CD8-positive, alpha-beta memory T cell (primary cell): ENCODE data around the gene HADHB. TPM values are rescaled to one million over a fixed set of nuclear protein-coding genes. Genes with fewer than 3 reads are reported as not detected.
A peak's percentile ranks its signal among the peaks of the same experiment; 100 is the strongest.
"Not testable (repeated sequence)": the region's sequence is repeated elsewhere in the genome, so short reads cannot be mapped to it uniquely, and the experiment has no call there.

ENCODE experiments used
- CTCF ChIA-PET: fragments of 350-600 bp; sonication (Branson Sonifier 250); formaldehyde crosslinking; loops from one replicate; lab custom pipeline; 2021; ENCODE audit warnings: antibody characterized with exemption; lab: Charles Lee
- POLR2A ChIA-PET: fragments of 350-600 bp; sonication (Branson Sonifier 250); formaldehyde crosslinking; loops from one replicate; lab custom pipeline; 2021; ENCODE audit warnings: antibody characterized with exemption; lab: Charles Lee
- DNase-seq, 5 donors: peaks; one replicate each; pipeline versions ENCODE4 v3.0.0 to v3.0.0-alpha.2; 2020 to 2022; ENCODE audit warnings: mixed read lengths in 1 of 5
- H3K27ac ChIP-seq: one replicate; pipeline ENCODE4 v1.7.0; 2013; ENCODE audit warnings: low read depth, mild to moderate bottlenecking, low read length, moderate library complexity
- H3K27me3 ChIP-seq: 2 replicates; pipeline ENCODE4 v1.7.0; 2013; ENCODE audit warnings: low read length, mild to moderate bottlenecking; ENCODE audit not compliant: insufficient read depth, poor library complexity, severe bottlenecking
- H3K36me3 ChIP-seq: 2 replicates; pipeline ENCODE4 v1.7.0; 2013; ENCODE audit warnings: mild to moderate bottlenecking, low read length, moderate library complexity; ENCODE audit not compliant: insufficient read depth
- H3K4me1 ChIP-seq: 2 replicates; pipeline ENCODE4 v1.7.0; 2013; ENCODE audit warnings: mild to moderate bottlenecking, low read length, moderate library complexity; ENCODE audit not compliant: insufficient read depth
- H3K4me3 ChIP-seq: 2 replicates; pipeline ENCODE4 v1.7.0; 2013; ENCODE audit warnings: mild to moderate bottlenecking, low read length
- H3K9me3 ChIP-seq: 2 replicates; pipeline ENCODE4 v1.7.0; 2013; ENCODE audit warnings: mild to moderate bottlenecking, low read length
- H3K27ac Mint-ChIP-seq, 8 donors: one replicate each; pipeline ENCODE4 v1.8.0; 2020 to 2021; ENCODE audit warnings: mixed read lengths in 8 of 8, mild to moderate bottlenecking in 6 of 8, inconsistent platforms in 3 of 8, moderate library complexity in 3 of 8
- H3K27me3 Mint-ChIP-seq, 2 donors: one replicate each; pipeline ENCODE4 v1.8.0; 2020 to 2021; ENCODE audit warnings: mixed read lengths in 2 of 2, mild to moderate bottlenecking in 1 of 2, moderate library complexity in 1 of 2
- H3K36me3 Mint-ChIP-seq, 3 donors: one replicate each; pipeline ENCODE4 v1.8.0; 2020 to 2021; ENCODE audit warnings: mixed read lengths in 3 of 3, inconsistent platforms in 1 of 3, mild to moderate bottlenecking in 1 of 3
- H3K4me1 Mint-ChIP-seq, 3 donors: one replicate each; pipeline ENCODE4 v1.8.0; 2020 to 2021; ENCODE audit warnings: mixed read lengths in 3 of 3, inconsistent platforms in 1 of 3, mild to moderate bottlenecking in 1 of 3
- H3K4me3 Mint-ChIP-seq, 7 donors: one replicate each; pipeline ENCODE4 v1.8.0; 2020 to 2021; ENCODE audit warnings: mixed read lengths in 7 of 7, mild to moderate bottlenecking in 6 of 7, moderate library complexity in 4 of 7, inconsistent platforms in 2 of 7
- H3K9me3 Mint-ChIP-seq, 5 donors: one replicate each; pipeline ENCODE4 v1.8.0; 2020 to 2022; ENCODE audit warnings: mixed read lengths in 5 of 5, mild to moderate bottlenecking in 3 of 5, moderate library complexity in 2 of 5, inconsistent platforms in 1 of 5
- polyA plus RNA-seq: library from polyadenylated mRNA; unstranded; fragments of 300-500 nt; fragmentation: Illumina TruSeq; gene quantifications from one replicate; pipeline ENCODE4 v1.2.3, GENCODE V29; 2021
- total RNA-seq, 2 experiments: library from RNA; stranded (reverse); gene quantifications; one replicate each; pipeline ENCODE4 v1.2.3, GENCODE V29; 2021

HADHB gene
- total and polyA plus RNA-seq, 3 experiments from 2014 or later: 75.1 to 83.2 (median 80.2) TPM

- Histone ChIP-seq H3K27me3 (no peaks in the 10 kb centered on the region), H3K4me3 (peak overlapping the region; percentile 49), H3K9me3 (no peaks in the 10 kb centered on the region), H3K36me3 (no peaks in the 10 kb centered on the region), H3K27ac (no peak overlapping the region), H3K4me1 (peaks cover 14% of the 10 kb centered on the region)
- H3K27me3 Mint-ChIP-seq: no peaks in the 10 kb centered on the region
- DNase-seq: no peak
- H3K9me3 Mint-ChIP-seq: no peaks in the 10 kb centered on the region
- H3K27ac Mint-ChIP-seq: no peak overlapping the region
- ChIA-PET CTCF (interaction anchor here (0.6 to 1.0 kb wide), 2 partner anchors 27 to 1133 kb away, joined by 3 read pairs; no protein-coding TSS in a partner anchor), POLR2A (interaction anchor here (0.6 to 1.1 kb wide), 3 partner anchors 47 to 1027 kb away, joined by 3 to 4 read pairs (median 3); partner anchors contain the start of gene ADGRF3)
- no peaks in the 10 kb centered on the region for H3K4me1 Mint-ChIP-seq
- no peak overlapping the region for H3K4me3 Mint-ChIP-seq
- H3K36me3 Mint-ChIP-seq: peaks cover 0 to 3% (median 0%) of the 10 kb centered on the region in 3 donors
Observed at GRCh38 chr2:26300234-26300925, 55.6 kb downstream of the HADHB start.

- ChIA-PET POLR2A (no interaction called here), CTCF (no interaction called here)
Observed at GRCh38 chr2:26302846-26303245, 58.1 kb downstream of the HADHB start.

DNA sequence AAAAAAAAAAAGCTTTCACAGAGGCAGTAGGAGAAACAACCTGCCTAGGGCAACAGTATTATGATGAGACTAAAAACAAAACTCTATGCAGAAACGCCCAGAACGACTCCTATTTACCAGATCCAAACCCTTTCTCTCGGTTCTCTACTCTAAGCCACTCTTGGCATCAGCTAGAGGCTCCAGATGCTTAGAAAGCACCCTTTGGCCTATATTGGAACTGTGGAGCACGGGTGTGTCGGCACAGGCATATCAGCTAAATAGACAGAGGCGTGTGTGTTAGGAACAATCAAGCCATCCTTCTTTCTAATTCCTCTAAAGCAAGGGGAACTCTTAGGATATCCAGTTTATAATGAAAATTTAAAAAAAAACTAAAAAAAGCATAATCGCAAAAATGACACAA is 60.4 kb downstream of the HADHB start:
- DNase-seq, H3K36me3 Mint-ChIP-seq, H3K27ac ChIP-seq, H3K4me3 ChIP-seq, H3K36me3 ChIP-seq, H3K27me3 Mint-ChIP-seq, H3K9me3 ChIP-seq, CTCF ChIA-PET, POLR2A ChIA-PET, H3K4me3 Mint-ChIP-seq, H3K27me3 ChIP-seq, H3K9me3 Mint-ChIP-seq, H3K4me1 Mint-ChIP-seq, H3K4me1 ChIP-seq, H3K27ac Mint-ChIP-seq: not testable (repeated sequence)

More at GRCh38 chr2:26302846-26303245, 58.1 kb downstream of the HADHB start:
- Mint-ChIP-seq H3K27ac (peak overlapping the region in 1 of 8 donors; percentile 60), H3K4me3 (no peak overlapping the region), H3K9me3 (no peaks in the 10 kb centered on the region), H3K36me3 (peaks cover 0 to 3% (median 0%) of the 10 kb centered on the region in 3 donors), H3K27me3 (no peaks in the 10 kb centered on the region), H3K4me1 (no peaks in the 10 kb centered on the region)
- Histone ChIP-seq H3K4me3 (no peak overlapping the region), H3K36me3 (no peaks in the 10 kb centered on the region), H3K4me1 (peaks cover 14% of the 10 kb centered on the region), H3K27me3 (no peaks in the 10 kb centered on the region), H3K27ac (no peak overlapping the region), H3K9me3 (no peaks in the 10 kb centered on the region)
- DNase-seq: no peak

DNA sequence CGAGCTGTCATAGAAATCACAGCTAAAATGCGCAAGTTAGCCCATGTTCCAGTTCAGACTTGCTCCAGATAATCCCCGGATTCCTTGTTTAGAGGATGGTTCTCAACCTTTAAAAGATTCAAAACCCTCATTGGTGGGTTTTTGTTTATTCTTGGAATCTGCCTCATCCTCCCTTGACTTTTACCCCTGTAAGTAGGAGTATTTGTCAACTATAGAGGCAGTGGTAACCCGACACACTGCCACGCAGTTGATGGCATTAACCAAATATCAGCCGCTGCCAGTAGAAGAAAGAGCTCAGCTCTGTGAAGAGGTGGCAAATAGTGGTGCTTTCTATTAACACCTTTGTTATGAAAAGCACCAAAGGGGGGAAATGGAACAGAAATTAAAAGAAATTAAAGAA is 60.8 kb downstream of the HADHB start:
- no peak overlapping the region for H3K4me3 ChIP-seq
- ChIA-PET CTCF (no interaction called here), POLR2A (no interaction called here)
- peaks cover 5% of the 10 kb centered on the region for H3K4me1 ChIP-seq
- H3K27me3 ChIP-seq: no peaks in the 10 kb centered on the region
- no peaks in the 10 kb centered on the region for H3K9me3 Mint-ChIP-seq
- DNase-seq: no peak
- H3K27ac Mint-ChIP-seq: no peak overlapping the region
- H3K36me3 ChIP-seq: no peaks in the 10 kb centered on the region
- no peaks in the 10 kb centered on the region for H3K4me1 Mint-ChIP-seq
- no peak overlapping the region for H3K4me3 Mint-ChIP-seq
- H3K36me3 Mint-ChIP-seq: peaks cover 0 to 3% (median 0%) of the 10 kb centered on the region in 3 donors
- H3K27ac ChIP-seq: no peak overlapping the region
- H3K9me3 ChIP-seq: no peaks in the 10 kb centered on the region
- H3K27me3 Mint-ChIP-seq: no peaks in the 10 kb centered on the region

- DNase-seq: no peak
- Histone ChIP-seq H3K27ac (no peak overlapping the region), H3K36me3 (no peaks in the 10 kb centered on the region), H3K4me3 (no peak overlapping the region), H3K4me1 (no peaks in the 10 kb centered on the region), H3K27me3 (no peaks in the 10 kb centered on the region), H3K9me3 (no peaks in the 10 kb centered on the region)
- Mint-ChIP-seq H3K27ac (no peak overlapping the region), H3K4me3 (no peak overlapping the region), H3K4me1 (no peaks in the 10 kb centered on the region), H3K27me3 (no peaks in the 10 kb centered on the region), H3K36me3 (no peaks in the 10 kb centered on the region), H3K9me3 (no peaks in the 10 kb centered on the region)
- POLR2A ChIA-PET: interaction anchor here (0.6 kb wide), 1 partner anchor 13 kb away, joined by 3 read pairs; no protein-coding TSS in a partner anchor
- CTCF ChIA-PET: no interaction called here
Observed at GRCh38 chr2:26309921-26310320, 65.2 kb downstream of the HADHB start.

DNA sequence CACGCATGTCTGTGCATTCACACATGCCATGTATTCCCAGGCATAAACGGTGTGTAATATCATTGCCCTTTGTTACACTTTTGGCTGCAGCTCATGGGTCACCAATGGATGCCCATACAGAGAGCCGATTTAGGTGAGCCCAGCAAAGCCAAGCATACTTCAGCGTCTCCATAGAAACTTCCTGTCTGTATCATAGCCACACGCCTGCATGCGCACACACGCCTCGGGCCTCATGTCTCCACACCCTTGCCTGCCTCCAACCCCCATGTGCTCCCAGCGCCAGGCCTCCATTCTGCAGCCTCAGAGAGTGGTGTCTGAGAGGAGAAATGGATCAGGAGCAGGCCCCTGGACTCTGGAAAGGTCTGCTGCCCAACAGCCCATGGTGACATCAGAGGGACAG is 67.7 kb downstream of the HADHB start:
- H3K4me1 ChIP-seq: no peaks in the 10 kb centered on the region
- no peak overlapping the region for H3K27ac ChIP-seq
- Mint-ChIP-seq H3K4me1 (no peaks in the 10 kb centered on the region), H3K27me3 (no peaks in the 10 kb centered on the region), H3K4me3 (no peak overlapping the region), H3K27ac (no peak overlapping the region), H3K36me3 (no peaks in the 10 kb centered on the region), H3K9me3 (no peaks in the 10 kb centered on the region)
- no peak overlapping the region for H3K4me3 ChIP-seq
- no peaks in the 10 kb centered on the region for H3K9me3 ChIP-seq
- POLR2A ChIA-PET: no interaction called here
- no peaks in the 10 kb centered on the region for H3K27me3 ChIP-seq
- H3K36me3 ChIP-seq: no peaks in the 10 kb centered on the region
- no peak for DNase-seq
- CTCF ChIA-PET: no interaction called here

DNA sequence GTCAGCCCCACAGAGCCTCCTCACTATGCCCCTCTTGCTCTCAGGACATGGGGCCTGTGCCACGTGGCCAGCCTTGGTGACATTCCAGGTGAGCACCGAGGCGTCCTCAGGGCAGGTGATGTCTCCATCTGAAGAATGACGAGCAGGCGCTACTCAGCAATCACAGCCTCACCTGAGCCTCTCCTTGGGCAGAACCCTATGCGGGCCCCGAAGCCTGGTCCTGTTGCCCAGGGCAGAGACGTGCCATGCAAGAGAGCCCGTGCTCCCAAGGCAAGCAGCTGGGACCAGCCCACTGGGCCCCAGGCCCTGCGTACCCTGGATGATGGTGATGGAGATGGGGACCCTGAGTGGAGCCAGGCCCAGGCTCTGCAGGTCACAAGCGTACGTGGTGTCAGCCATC is 68.7 kb downstream of the HADHB start:
- POLR2A ChIA-PET: no interaction called here

DNA sequence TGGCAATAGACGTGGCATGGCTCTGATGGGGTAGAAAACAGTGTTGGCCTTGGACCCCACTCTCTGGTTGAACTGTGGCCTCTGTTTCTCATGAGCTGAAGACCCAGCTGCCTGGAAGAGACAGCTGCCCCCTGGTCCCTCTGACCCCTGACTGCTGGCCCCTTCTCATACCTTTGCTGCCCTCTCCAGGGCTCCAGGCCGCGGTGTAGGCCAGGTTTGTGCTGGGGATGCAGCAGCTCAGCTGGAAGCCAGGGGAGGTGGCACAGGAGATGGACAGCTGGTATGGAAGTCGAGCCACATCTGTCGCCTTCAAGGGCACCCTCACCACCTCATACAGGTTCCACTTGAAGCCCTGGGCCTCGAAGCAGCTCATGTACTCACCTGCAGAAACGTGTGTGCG is 69.5 kb downstream of the HADHB start:
- no peak overlapping the region for H3K27ac ChIP-seq
- Mint-ChIP-seq H3K9me3 (no peaks in the 10 kb centered on the region), H3K4me3 (no peak overlapping the region), H3K4me1 (no peaks in the 10 kb centered on the region), H3K36me3 (no peaks in the 10 kb centered on the region), H3K27me3 (no peaks in the 10 kb centered on the region), H3K27ac (no peak overlapping the region)
- ChIA-PET POLR2A (no interaction called here), CTCF (no interaction called here)
- no peaks in the 10 kb centered on the region for H3K9me3 ChIP-seq
- H3K4me1 ChIP-seq: no peaks in the 10 kb centered on the region
- H3K36me3 ChIP-seq: no peaks in the 10 kb centered on the region
- no peaks in the 10 kb centered on the region for H3K27me3 ChIP-seq
- DNase-seq: no peak
- H3K4me3 ChIP-seq: no peak overlapping the region

More for the DNA sequence above, 68.7 kb downstream of the HADHB start:
- H3K27me3 ChIP-seq: no peaks in the 10 kb centered on the region
- no peak for DNase-seq
- no peak overlapping the region for H3K27ac Mint-ChIP-seq
- no peak overlapping the region for H3K27ac ChIP-seq
- no peaks in the 10 kb centered on the region for H3K4me1 Mint-ChIP-seq
- no peaks in the 10 kb centered on the region for H3K36me3 Mint-ChIP-seq
- H3K4me3 ChIP-seq: no peak overlapping the region
- H3K4me1 ChIP-seq: no peaks in the 10 kb centered on the region
- no peak overlapping the region for H3K4me3 Mint-ChIP-seq
- no peaks in the 10 kb centered on the region for H3K9me3 Mint-ChIP-seq
- H3K27me3 Mint-ChIP-seq: no peaks in the 10 kb centered on the region
- H3K9me3 ChIP-seq: no peaks in the 10 kb centered on the region
- no peaks in the 10 kb centered on the region for H3K36me3 ChIP-seq
- CTCF ChIA-PET: no interaction called here
